Measurements from ENCODE around the gene FRMPD2. TPM values are rescaled to one million over a fixed set of nuclear protein-coding genes. Genes with fewer than 3 reads are reported as not detected.

Gene FRMPD2
- polyA plus RNA-seq, 1 of the 3 experiments (the other 2 are of a cell fraction), result 0.02 TPM

GRCh38 chr10:48213047-48213446, 61.4 kb downstream of the FRMPD2 start:
- Histone ChIP-seq H3K27me3 (ENCODE audit: insufficient read depth) (no peaks in the 10 kb centered on the region), H3K9me2 (no peaks in the 10 kb centered on the region), H3K27ac (ENCODE audit: low read depth in 2 of 2, low read length in 1 of 2) (no peak overlapping the region), H3K36me3 (replicated peaks in 1 of 2; ENCODE audit: control insufficient read depth in 1 of 2, insufficient read depth in 2 of 2, low read length in 1 of 2) (no peaks in the 10 kb centered on the region), H3K4me2 (no peak overlapping the region), H3K79me2 (ENCODE audit: insufficient read depth) (no peaks in the 10 kb centered on the region), H3K4me1 (ENCODE audit: control insufficient read depth in 1 of 2, insufficient read depth in 2 of 2, low read depth in 1 of 2, low read length in 1 of 2) (no peaks in the 10 kb centered on the region), H3K9me3 (no peaks in the 10 kb centered on the region), H4K20me1 (ENCODE audit: insufficient read depth) (no peaks in the 10 kb centered on the region), H3F3A (replicated peaks; ENCODE audit: insufficient read depth) (no peaks in the 10 kb centered on the region), H2AFZ (ENCODE audit: low read depth) (no peak overlapping the region), H3K9ac (no peak overlapping the region), H3K4me3 (ENCODE audit: low read depth in 2 of 2, low read length in 1 of 2) (no peak overlapping the region)
- 36% methylated on average over 1 of the region's 1 CpG for WGBS (ENCODE audit: low lambda C conversion rate)
- no peak for TF ChIP-seq CTCF (IDR thresholded peaks at IDR 0.05)
- no peak for TF ChIP-seq NRF1 (IDR thresholded peaks at IDR 0.05; ENCODE audit: low read depth, low read length)
- TF ChIP-seq EZH2phosphoT487 (IDR thresholded peaks at IDR 0.05; ENCODE audit: borderline replicate concordance, low read depth), result no peak
- no peak for TF ChIP-seq TEAD4 (IDR thresholded peaks at IDR 0.05; ENCODE audit: borderline replicate concordance, insufficient read depth)
- no peak for TF ChIP-seq RAD21 (IDR thresholded peaks at IDR 0.05; ENCODE audit: low read length)
- no peak for TF ChIP-seq ZBTB33 (IDR thresholded peaks at IDR 0.05; ENCODE audit: borderline replicate concordance, low read depth)
- no peak for TF ChIP-seq IRF3 (IDR thresholded peaks at IDR 0.05; ENCODE audit: low read depth, low read length)
- TF ChIP-seq TCF12 (IDR thresholded peaks at IDR 0.05), result no peak
- TF ChIP-seq MAX (IDR thresholded peaks at IDR 0.05; ENCODE audit: low read depth), result no peak
- no peak for TF ChIP-seq POLR2AphosphoS5 (IDR thresholded peaks at IDR 0.05; ENCODE audit: low read depth, low read length)
- no peak for TF ChIP-seq SIN3A (IDR thresholded peaks at IDR 0.05; ENCODE audit: borderline replicate concordance, low read depth, low read length)
- no peak for TF ChIP-seq YY1 (IDR thresholded peaks at IDR 0.05; ENCODE audit: low read depth)
- TF ChIP-seq REST (IDR thresholded peaks at IDR 0.05; ENCODE audit: low read depth, low read length), result no peak
- no peak for TF ChIP-seq RXRA (IDR thresholded peaks at IDR 0.05; ENCODE audit: borderline replicate concordance, low read depth)
- ChIA-PET CTCF (no interaction called here), POLR2A (no interaction called here)
- DNase-seq, result no peak
